ENCODE measurements around the gene RETREG2.
A peak's percentile ranks its signal among the peaks of the same experiment; 100 is the strongest.

Gene RETREG2

DNA sequence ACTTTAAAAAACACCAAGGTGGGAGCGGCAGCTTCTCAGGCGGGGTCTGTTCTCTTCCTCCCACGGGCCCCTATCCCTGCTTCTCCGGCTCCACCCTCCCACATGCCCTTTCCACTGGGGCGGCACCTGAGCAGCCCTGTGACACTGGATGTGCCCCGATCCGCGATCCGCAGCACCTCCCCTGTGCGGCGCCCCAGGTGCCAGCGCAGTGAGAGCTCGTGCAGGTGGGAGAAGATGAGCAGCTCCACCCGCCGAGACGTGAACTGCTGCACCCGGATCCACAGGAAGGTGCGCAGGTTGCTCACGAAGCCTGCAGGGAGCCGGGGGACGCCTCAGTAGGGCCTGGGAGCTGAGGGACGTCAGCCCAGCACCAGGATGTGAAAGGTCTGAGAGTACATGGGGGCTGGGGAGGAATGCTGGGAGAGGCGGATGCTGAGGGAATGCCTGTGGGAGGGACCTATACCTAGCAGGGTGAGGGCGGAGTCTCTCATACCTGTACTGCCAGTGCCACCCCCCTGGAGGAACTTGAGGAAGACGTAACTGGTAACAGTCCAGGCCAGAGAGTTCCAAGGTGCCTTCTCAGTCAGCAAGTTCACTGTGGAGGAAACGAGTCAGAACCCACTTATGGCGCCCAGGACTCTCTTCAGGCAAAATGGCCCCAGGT is 37.9 kb downstream of the RETREG2 start:
- peak; percentile 58 for DNase-seq (ENCODE audit: low spot score)

DNA sequence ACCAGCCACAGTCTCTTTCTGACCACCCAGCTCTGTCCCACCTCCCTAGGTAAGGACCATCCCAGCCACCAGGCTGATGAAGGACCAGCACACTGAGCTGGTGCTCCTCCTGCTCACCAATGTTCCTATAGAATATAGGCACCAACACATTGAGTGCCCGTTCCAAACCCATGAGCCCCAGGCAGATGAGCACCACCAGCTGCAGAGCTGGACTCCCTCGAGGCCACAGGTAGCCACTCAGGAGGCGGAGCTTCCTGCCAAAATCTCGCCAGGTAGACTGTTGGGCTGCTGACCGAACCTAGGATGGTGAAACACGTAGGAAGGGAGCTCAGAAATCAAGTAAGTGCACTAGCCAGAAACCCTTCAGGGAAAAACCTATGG is 38.5 kb downstream of the RETREG2 start:
- DNase-seq (ENCODE audit: low spot score), result no peak

DNA sequence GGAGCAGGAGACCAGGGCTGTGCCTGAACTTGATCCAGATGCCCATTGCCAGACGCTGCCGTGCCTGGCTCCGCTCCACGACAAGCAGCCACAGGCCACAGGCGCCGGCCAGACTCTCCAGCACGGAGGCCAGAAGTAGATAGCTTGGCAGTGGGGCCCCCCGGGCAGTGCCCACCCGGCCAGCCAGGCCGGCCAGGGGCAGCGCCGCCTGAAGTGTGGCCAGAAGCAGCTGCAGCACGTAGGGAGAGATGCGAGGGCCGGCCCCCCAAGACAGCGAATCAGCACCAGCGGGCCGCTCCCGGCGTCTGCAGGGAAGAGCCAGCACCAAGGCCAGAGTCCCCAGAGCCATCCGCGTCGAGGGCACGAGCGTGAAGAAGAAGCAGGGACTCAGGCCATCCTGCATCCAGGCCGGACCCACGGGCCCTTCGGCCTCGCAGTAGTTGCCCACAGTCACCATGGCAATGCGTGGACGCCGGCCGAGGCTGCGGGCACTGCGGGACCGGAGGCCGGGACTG is 40.2 kb downstream of the RETREG2 start:
- no peak for DNase-seq (ENCODE audit: low spot score)

GRCh38 chr2:219218732-219219701 is 40.9 kb downstream of the RETREG2 start, which contains the start of gene ABCB6:
ABCB6 (minus strand) TSS chr2:219218958; CDS start chr2:219218673, 285 bp downstream.
- peak; percentile 99 for DNase-seq (ENCODE audit: low spot score)

GRCh38 chr2:219219784-219220532 is 41.9 kb downstream of the RETREG2 start:
- peak; percentile 58 for DNase-seq (ENCODE audit: low spot score)

GRCh38 chr2:219220652-219221402 is 42.8 kb downstream of the RETREG2 start:
- peak; percentile 45 for DNase-seq (ENCODE audit: low spot score)

DNA sequence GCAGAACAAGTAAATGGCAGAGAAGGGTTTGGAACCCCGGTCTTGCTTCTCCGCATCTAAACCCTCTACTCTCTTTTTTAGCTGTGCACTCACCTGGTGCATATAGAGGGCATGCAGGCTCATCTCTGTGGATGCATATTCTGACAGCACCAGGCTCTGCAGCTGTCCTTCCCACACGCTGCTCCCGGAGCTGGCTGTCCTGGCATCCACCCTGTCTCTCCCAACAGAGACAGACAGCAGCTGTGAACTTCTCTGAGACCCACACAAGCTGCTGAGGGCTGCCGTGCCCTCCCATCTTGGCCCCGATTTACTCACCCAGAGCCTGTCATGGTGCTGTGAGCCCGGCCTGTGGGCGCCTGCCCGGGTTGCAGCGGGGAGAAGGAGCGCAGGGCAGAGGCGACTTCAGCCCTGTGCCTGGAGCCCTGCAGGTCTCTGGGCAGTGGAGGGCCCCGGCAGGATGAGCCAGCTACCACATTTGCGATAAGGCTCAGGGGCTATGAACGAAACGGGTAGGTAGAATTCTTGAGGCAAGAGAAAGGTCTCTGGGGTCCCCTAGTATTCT is 44.0 kb downstream of the RETREG2 start:
- peak; percentile 61 for DNase-seq (ENCODE audit: low spot score)

- DNase-seq (ENCODE audit: low spot score), result no peak
Measured at GRCh38 chr2:219223831-219224610, 45.9 kb downstream of the RETREG2 start.

DNA sequence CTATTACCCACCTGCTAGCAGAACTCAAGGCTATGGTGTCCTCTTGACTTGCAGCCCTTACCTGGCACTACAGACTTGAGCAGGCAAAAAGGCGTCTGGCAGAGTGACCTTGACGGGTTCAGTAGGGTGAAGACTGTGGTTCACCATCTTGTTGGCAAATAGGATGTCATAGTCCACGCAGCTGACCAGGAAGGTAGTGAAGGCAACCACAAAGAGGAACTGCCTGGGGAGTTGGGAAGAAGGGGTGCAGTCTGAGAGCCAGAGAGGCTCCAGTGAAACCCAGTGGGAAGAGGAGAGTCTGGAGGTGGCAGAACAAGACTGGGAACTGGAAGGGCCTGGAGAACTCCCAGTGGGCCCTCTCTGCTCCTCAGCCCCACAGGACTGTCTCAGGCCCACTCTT is 47.3 kb downstream of the RETREG2 start:
- DNase-seq (ENCODE audit: low spot score), result no peak

DNA sequence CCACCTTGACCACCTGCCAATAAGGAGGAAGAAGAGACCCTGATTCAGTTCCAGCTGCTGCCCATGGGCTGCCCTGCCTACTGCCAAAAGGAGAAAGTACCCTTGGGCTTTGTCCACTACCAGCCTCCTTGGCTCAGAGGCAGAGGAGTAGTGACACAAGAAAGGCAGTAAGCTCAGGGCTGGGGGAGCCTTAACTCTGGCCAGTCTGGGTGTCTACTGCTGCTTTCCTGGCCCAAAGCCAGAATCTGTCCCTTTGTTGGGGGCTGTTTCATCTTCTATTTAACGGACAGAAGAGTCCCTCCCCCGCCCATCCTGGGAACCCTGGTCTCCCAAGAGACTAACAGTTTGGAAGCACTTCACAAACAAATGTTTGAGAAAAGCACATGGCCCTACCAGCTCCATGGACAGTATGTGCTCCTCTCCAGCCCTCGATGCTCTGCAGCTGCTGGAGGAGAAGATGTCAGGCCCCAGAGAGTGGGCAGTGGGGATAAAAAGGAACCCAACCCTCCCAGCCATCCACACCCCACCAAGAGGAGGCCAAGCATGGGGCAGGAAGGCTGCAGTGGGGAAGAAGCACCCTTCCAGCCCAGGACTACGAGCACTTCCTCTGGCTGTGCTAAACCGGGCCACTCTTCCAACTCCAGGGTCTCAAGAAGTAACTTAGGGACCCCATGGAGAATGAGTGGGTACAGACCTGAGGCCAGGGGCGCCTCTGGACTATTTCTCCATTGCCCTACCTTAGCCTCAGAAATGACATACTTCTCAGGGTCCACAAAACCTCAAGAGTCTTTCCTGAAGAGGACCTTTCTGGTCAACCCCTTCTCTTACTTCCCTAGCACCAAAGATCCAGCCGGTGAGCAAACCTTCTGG is 50.2 kb downstream of the RETREG2 start:
- DNase-seq (ENCODE audit: low spot score), result no peak

DNA sequence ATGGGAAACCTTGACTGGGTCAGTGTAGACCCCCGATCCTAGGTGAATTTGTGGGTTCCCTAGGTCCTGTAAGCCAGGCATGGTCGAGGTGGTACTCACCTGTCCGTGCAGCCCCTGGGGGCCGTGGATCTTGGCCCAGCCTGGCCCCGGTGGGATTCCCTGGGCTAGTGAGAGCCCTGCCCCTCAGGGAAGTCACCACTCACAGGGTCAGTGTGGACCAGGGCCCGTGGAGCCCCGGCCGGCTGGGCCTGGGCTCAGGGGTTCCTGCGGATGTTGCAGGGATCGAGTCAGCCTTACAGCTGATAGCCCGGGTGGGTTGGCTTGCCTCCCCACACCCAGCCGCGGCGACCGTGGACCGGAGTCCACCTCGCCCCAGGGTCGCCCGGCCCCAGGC is 50.8 kb downstream of the RETREG2 start:
- no peak for DNase-seq (ENCODE audit: low spot score)

- DNase-seq (ENCODE audit: low spot score), result peak; percentile 99
Measured at GRCh38 chr2:219229305-219230058, 51.4 kb downstream of the RETREG2 start, which contains the start of the genes ANKZF1 and ATG9A. ANKZF1 (plus strand) TSS chr2:219229806; CDS start chr2:219230258, 452 bp downstream. ATG9A (minus strand) TSS chr2:219229636; CDS start chr2:219228024, 1,612 bp downstream.

- no peak for DNase-seq (ENCODE audit: low spot score)
Measured at GRCh38 chr2:219230059-219230540, 52.0 kb downstream of the RETREG2 start.

- no peak for DNase-seq (ENCODE audit: low spot score)
Measured at GRCh38 chr2:219234331-219234730, 56.3 kb downstream of the RETREG2 start.

Data from left forelimb (tissue), 1 donor.